OCI-LY7 (cell line): ENCODE data around the gene BMP4. TPM values are rescaled to one million over a fixed set of nuclear protein-coding genes. Genes with fewer than 3 reads are reported as not detected.

ENCODE experiments used
- BruUV-seq: library from RNA; stranded (reverse); fragments of 400-500 nt; replicated peaks from 2 replicates; lab custom pipeline; 2021; lab: Mats Ljungman, UMichigan
- CTCF ChIA-PET: fragments of 300-600 bp; sonication (Branson Sonifier 250); formaldehyde crosslinking; loops from one replicate; lab custom pipeline; 2022; ENCODE audit warnings: antibody characterized with exemption; ENCODE audit not compliant: unreplicated experiment; lab: Charles Lee
- POLR2A ChIA-PET: fragments of 300-600 bp; sonication (Branson Sonifier 250); formaldehyde crosslinking; loops from one replicate; lab custom pipeline; 2022; ENCODE audit warnings: antibody characterized with exemption; lab: Charles Lee
- DNase-seq: peaks from one replicate; pipeline ENCODE4 v3.0.0-alpha.2; 2015; ENCODE audit warnings: low spot score
- H2AFZ ChIP-seq: fragments of 200-600 bp; sonication (generic), shearing (Covaris generic); 2 replicates; pipeline ENCODE4 v1.6.1; 2014; ENCODE audit warnings: mild to moderate bottlenecking, antibody characterized with exemption, low read length, moderate library complexity
- H3K27ac ChIP-seq: fragments of 200-600 bp; sonication (generic); 2 replicates; pipeline ENCODE4 v1.5.1; 2014; ENCODE audit warnings: mixed run types, low read depth, mild to moderate bottlenecking, moderate library complexity, low read length, inconsistent platforms; ENCODE audit not compliant: poor library complexity, severe bottlenecking
- H3K36me3 ChIP-seq: fragments of 200-600 bp; sonication (generic); 2 replicates; pipeline ENCODE4 v1.6.1; 2014; ENCODE audit warnings: mild to moderate bottlenecking, antibody characterized with exemption, low read length, moderate library complexity, mixed read lengths; ENCODE audit not compliant: insufficient read depth
- H3K4me1 ChIP-seq: fragments of 200-600 bp; sonication (generic); 2 replicates; pipeline ENCODE4 v1.5.1; 2014; ENCODE audit warnings: mild to moderate bottlenecking, low read length; ENCODE audit not compliant: insufficient read depth, poor library complexity, severe bottlenecking
- H3K4me2 ChIP-seq: fragments of 200-600 bp; sonication (generic); 2 replicates; pipeline ENCODE4 v1.6.1; 2014; ENCODE audit warnings: mild to moderate bottlenecking, low read length
- H3K4me3 ChIP-seq: fragments of 200-600 bp; sonication (generic); 2 replicates; pipeline ENCODE4 v1.5.1; 2014; ENCODE audit warnings: mild to moderate bottlenecking, low read depth, low read length; ENCODE audit not compliant: poor library complexity, severe bottlenecking
- H3K79me2 ChIP-seq: fragments of 200-600 bp; sonication (generic); 2 replicates; pipeline ENCODE4 v1.6.1; 2016; ENCODE audit warnings: low read depth, mild to moderate bottlenecking, low read length, moderate library complexity, mixed read lengths; ENCODE audit not compliant: insufficient read depth
- H3K9me2 ChIP-seq: fragments of 200-600 bp; sonication (generic); 2 replicates; pipeline ENCODE4 v1.6.1; 2016; ENCODE audit warnings: mild to moderate bottlenecking, low read length, mixed read lengths; ENCODE audit not compliant: insufficient read depth
- H3K9me3 ChIP-seq: fragments of 200-600 bp; sonication (generic); 2 replicates; pipeline ENCODE4 v1.6.1; 2014; ENCODE audit warnings: mild to moderate bottlenecking, mixed run types, low read length, mixed read lengths
- H4K20me1 ChIP-seq: fragments of 200-600 bp; sonication (generic); 2 replicates; pipeline ENCODE4 v1.6.1; 2014; ENCODE audit warnings: mild to moderate bottlenecking, antibody characterized with exemption, low read length, moderate library complexity, mixed read lengths; ENCODE audit not compliant: insufficient read depth
- CTCF ChIP-seq: fragments of 200-600 bp; sonication (generic); conservative IDR thresholded peaks from 2 replicates; pipeline ENCODE4 v1.5.1; 2014; ENCODE audit warnings: mild to moderate bottlenecking, antibody characterized with exemption, low read length, moderate library complexity, mixed read lengths
- EZH2phosphoT487 ChIP-seq: fragments of 200-600 bp; sonication (generic); IDR thresholded peaks from 2 replicates; pipeline ENCODE4 v1.6.1; 2018; ENCODE audit warnings: low read depth, borderline replicate concordance, mild to moderate bottlenecking, mixed run types, antibody characterized with exemption, low read length, moderate library complexity, mixed read lengths
- intact Hi-C: fragments of 100-400 bp; cut with micrococcal nuclease; formaldehyde crosslinking; loops from one replicate; pipeline ENCODE4 v1.10.0; 2022; ENCODE audit not compliant: unreplicated experiment
- total RNA-seq, 2 experiments: library from RNA; depleted of rRNA in 1 of 2; stranded (reverse); fragments of >200 nt in 1 of 2; shearing (Covaris generic) in 1 of 2; gene quantifications; 2 replicates each; pipeline ENCODE4 v1.2.3, GENCODE V29; 2014 to 2022

Gene BMP4
- total RNA-seq, 2 experiments from 2014 or later, result not detected

GRCh38 chr14:53908416-53908815 lies 48.2 kb downstream of the BMP4 start:
- Histone ChIP-seq H3K36me3 (no peaks in the 10 kb centered on the region), H2AFZ (no peak overlapping the region), H4K20me1 (0 out of 2 replicates have a peak, but pooled peaks cover 2% of the 10 kb centered on the region), H3K4me2 (no peak overlapping the region), H3K9me3 (no peaks in the 10 kb centered on the region), H3K9me2 (no peaks in the 10 kb centered on the region), H3K4me3 (no peak overlapping the region), H3K79me2 (no peaks in the 10 kb centered on the region), H3K27ac (no peak overlapping the region), H3K4me1 (no peaks in the 10 kb centered on the region)
- TF ChIP-seq CTCF (no peak), EZH2phosphoT487 (no peak)
- ChIA-PET CTCF (no interaction called here), POLR2A (interaction anchor here (0.7 kb wide), 1 partner anchor 435 kb away, joined by 3 read pairs; no protein-coding TSS in a partner anchor)
- DNase-seq, result no peak
- intact Hi-C loops, result no loop called here
- BruUV-seq, result no TSS peak

GRCh38 chr14:53902307-53902706 lies 54.3 kb downstream of the BMP4 start:
- H4K20me1 ChIP-seq, result 0 out of 2 replicates have a peak, but pooled peaks cover 2% of the 10 kb centered on the region
- no peak for DNase-seq
- no peaks in the 10 kb centered on the region for H3K79me2 ChIP-seq
- H3K9me3 ChIP-seq, result no peaks in the 10 kb centered on the region
- no peaks in the 10 kb centered on the region for H3K4me1 ChIP-seq
- no TSS peak for BruUV-seq
- ChIA-PET POLR2A (no interaction called here), CTCF (no interaction called here)
- H3K9me2 ChIP-seq, result no peaks in the 10 kb centered on the region
- no peak overlapping the region for H2AFZ ChIP-seq
- H3K4me2 ChIP-seq, result no peak overlapping the region
- H3K4me3 ChIP-seq, result no peak overlapping the region
- no peak overlapping the region for H3K27ac ChIP-seq
- no peak for TF ChIP-seq CTCF
- TF ChIP-seq EZH2phosphoT487, result no peak
- H3K36me3 ChIP-seq, result no peaks in the 10 kb centered on the region
- intact Hi-C loops, result no loop called here

- Histone ChIP-seq H3K4me2 (no peak overlapping the region), H3K9me2 (no peaks in the 10 kb centered on the region), H4K20me1 (0 out of 2 replicates have a peak, but pooled peaks cover 2% of the 10 kb centered on the region), H3K36me3 (no peaks in the 10 kb centered on the region), H3K4me1 (no peaks in the 10 kb centered on the region), H3K27ac (no peak overlapping the region), H3K4me3 (no peak overlapping the region), H2AFZ (no peak overlapping the region), H3K9me3 (no peaks in the 10 kb centered on the region), H3K79me2 (no peaks in the 10 kb centered on the region)
- POLR2A ChIA-PET, result interaction anchor here (0.7 kb wide), 1 partner anchor 526 kb away, joined by 3 read pairs; no protein-coding TSS in a partner anchor
- BruUV-seq, result no TSS peak
- intact Hi-C loops, result no loop called here
- no peak for TF ChIP-seq EZH2phosphoT487
- TF ChIP-seq CTCF, result no peak
- CTCF ChIA-PET, result interaction anchor here (0.5 kb wide), 1 partner anchor 12 kb away, joined by 4 read pairs; no protein-coding TSS in a partner anchor
- no peak for DNase-seq
These were observed 56.1 kb downstream of the BMP4 start for GRCh38 chr14:53900499-53900898.
